Inferior parietal cortex (tissue), 1 donor: ENCODE data around the gene PLIN3.
"Not testable (repeated sequence)": the region's sequence is repeated elsewhere in the genome, so short reads cannot be mapped to it uniquely, and the experiment has no call there.

Source experiments
- DNase-seq: peaks from one replicate; pipeline ENCODE4 v3.0.0-alpha.2; 2016; ENCODE audit errors: extremely low spot score

Gene PLIN3

DNA sequence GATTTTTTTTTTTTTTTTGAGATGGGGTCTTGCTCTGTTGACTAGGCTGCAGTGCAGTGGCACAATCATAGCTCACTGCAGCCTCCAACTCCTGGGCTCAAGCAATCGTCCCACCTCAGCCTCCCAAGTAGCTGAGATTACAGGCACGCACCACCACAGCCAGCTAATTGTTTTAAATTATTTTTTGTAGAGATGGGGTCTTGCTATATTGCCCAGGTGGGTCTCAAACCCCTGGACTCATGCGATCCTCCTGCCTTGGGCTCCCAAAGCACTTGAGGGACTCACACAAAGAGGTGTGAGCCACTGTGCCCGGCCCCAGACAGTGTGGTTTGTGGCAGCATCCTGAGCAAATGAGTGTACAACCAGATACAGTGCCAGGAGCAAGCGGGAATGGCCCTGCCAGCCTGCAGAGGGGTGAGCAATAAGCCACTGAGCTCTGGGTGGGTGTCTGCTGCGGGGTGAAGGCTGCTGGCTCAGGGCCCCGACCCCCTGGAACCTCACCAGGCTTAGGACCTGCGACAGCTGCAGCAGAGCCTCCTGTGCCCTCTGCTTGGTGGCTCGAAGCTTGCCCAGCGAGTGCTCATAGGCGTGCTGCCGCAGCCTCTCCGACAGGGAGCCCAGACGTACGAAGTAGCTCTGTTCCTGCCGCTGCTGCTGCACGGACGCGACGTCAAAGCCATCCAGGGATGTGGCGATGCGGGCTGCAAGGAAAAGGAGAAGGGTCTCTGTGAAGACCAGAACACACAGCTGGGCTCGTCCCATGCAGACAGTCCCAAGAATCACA, 20.1 kb downstream of the PLIN3 start:
- DNase-seq: no peak

DNA sequence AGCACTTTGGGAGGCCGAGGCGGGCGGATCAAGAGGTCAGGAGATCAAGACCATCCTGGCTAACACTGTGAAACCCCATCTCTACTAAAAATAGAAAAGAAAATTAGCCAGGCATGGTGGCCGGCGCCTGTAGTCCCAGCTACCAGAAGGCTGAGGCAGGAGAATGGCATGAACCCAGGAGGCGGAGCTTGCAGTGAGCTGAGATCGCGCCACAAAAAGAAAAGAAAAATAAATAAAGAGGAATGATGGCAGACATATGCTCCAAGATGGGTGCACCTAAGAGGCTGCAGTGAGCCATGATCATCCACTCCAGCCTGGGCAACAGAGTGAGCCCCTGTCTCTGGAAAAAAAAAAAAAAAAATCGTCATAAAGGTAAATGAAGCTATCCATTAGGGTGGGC, 21.5 kb downstream of the PLIN3 start:
- not testable (repeated sequence) for DNase-seq

DNA sequence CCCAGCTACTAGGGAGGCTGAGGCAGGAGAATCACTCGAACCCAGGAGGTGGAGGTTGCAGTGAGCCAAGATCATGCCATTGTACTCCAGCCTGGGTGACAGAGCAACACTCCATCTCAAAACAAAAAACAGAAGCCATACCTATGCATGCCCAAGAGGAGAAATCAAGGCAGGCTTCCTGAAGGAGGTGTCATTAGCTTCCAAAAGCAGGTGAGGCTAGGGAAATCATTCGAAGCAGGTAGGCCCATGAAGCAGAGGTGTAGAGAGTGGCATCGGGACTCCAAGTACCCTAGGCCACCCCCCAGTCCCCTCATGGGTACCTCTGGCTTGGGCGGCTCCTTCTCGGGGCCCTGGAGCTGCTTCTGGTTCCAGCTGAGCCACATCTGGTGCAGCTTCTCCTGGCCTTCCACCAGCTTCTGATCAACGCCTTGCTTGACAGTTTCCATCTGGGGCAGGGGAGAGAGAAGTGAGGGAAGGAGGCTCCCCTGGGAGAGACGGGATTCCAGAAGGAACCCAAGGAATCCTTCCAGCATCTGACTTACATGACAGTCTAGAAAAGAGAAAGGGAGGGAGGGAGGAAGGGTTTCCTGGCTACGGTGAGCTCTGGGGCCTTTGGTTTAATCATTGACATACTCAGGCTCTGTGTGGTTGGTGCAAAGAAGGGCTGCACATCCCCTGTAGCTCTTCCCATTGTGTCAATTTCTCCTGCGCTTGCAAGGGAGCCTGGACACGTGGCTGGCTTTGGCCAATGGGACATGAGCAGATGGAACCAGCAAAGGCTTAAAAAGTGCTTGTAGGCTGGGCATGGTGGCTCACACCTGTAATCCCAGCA, 22.9 kb downstream of the PLIN3 start:
- DNase-seq: no peak

DNA sequence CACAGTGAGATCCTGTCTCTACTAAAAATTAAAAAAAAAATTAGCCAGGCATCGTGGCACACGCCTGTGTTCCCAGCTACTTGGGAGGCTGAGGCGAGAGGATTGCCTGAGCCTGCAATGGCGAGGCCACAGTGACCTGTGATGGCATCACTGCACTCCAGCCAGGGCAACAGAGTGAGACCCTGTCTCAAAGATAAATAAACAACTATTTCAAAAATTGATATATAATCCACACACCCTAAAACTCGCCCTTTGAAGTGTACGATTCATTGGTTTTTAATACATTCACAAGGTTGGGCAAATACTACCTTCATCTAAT, 23.9 kb downstream of the PLIN3 start:
- DNase-seq: no peak

DNA sequence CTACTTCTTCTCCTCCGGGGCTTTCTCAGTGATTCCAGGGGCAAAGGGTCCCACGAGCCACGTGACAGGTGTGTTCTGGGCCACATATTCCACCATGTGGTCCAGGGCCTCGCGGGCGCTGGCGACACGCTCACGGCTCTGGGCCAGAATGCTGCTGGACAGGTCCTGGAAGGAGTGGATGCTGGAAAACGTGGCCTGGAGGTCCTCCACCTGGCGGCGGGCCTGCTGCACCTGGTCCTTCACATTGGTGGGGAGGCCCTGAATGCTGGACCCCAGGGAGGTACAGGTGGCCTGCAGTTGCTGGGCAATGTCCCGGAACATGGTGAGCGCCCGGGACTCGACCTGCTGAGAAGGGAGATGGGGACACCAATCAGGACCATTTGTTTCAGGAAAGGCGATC, 28.3 kb downstream of the PLIN3 start:
- no peak for DNase-seq

DNA sequence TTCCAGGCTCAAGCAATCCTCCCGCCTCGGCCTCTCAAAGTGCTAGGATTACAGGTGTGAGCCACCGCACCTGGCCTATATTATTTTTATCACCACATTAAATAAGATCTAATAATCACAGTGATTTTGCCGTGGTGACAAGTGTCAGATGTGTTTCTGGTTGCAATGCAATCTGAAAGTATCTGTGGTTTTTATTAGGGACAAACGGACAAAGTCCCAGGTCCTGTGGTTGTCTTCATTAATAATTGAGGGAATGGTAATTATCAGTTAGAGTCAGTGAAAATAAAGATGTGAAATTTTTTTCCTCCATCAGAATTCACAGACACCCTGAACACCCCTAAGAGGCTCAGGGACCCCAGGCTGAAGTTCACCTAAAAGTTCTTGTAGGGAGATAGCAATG, 34.7 kb downstream of the PLIN3 start:
- no peak for DNase-seq

DNA sequence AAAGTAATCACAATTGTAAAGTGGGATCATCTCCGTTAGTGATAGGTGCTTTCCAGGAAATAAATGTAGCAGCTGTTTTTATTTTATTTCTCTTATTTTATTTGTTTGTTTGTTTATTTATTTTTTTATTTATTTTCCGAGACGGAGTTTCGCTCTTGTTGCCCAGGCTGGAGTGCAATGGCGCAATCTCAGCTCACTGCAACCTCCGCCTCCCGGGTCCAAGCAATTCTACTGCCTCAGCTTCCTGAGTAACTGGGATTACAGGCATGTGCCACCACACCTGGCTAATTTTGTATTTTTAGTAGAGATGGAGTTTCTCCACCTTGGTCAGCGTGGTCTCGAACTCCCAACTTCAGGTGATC, 35.5 kb downstream of the PLIN3 start:
- DNase-seq: not testable (repeated sequence)

DNA sequence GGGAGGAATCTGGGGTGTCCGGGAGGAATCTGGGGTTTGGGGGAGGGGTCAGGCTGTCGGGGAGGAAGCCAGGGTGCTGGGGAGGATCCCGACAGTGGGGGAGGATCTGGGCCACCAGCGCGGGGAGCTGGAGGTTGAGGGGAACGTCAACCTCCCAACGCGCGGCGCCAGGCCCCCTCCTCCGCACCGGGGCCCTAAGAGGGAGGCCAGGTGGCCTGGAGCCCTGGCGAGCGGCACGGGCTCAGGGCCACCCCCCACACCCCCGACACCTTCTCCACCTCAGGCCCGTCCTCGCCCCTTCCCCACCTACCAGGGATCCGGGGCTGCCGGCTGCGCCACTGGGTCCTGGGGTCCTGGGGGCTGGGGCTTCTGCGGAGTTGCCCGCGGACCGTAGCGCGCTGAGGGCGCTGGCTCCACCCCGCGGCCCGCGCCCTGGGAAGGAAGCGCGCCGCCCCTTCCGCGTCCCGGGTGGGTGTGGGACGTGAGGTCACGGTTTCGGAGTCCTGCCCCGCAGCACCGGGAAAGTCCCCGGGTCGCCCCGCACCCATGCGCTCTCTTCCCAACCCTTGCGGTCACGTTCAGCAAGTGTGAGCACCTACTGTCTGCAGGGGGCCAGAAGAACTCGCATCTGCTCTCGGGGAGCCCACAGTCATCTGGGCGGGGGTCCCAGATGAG, 36.0 kb downstream of the PLIN3 start, which contains the start of gene TICAM1:
Gene TICAM1 (minus strand): TSS at position 409 of the 675 bp plus-strand sequence. CDS start 13,335 bp downstream, outside the sequence.
- DNase-seq: peak; percentile 37

DNA sequence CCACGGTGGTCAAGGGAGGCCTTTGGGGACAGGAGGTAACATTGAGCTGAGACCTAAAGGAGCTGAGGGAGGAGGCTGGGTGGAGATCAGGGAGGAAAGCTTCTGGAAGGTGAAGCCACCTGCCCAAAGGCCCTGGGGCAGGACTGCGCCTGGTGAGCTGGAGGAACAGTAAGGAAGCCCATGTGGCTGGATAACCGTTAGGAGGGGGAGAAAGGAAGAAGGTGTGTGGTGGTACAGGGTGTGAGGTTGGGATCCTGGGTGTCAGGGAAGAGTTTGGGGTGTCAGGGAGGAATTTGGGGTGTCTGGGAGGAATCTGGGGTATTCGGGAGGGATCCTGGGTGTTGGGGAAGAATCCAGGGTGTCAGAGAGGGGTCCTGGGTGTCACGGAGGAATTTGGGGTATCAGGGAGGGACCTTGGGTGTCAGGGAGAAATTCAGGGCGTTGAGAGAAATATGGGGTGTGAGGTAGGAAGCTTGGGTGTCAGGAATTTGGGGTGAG, 36.6 kb downstream of the PLIN3 start:
- no peak for DNase-seq

DNA sequence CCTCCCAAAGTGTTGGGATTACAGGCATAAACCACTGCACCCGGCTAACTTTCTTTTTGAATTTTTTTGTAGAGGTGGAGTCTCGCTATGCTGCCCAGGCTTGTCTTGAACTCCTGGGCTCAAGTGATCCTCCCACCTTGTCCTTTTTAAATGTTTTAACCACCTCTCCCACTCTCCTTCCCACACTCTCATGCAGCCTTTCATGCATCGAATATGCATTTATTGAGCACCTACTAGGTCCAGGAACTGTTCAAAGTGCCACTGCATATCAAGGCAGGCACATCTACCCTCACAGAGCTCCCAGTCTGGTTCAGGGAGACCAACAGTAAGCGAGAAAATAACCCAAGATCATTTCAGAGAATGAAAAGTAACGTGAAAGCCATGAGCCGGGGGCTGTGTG, 37.1 kb downstream of the PLIN3 start:
- no peak for DNase-seq

DNA sequence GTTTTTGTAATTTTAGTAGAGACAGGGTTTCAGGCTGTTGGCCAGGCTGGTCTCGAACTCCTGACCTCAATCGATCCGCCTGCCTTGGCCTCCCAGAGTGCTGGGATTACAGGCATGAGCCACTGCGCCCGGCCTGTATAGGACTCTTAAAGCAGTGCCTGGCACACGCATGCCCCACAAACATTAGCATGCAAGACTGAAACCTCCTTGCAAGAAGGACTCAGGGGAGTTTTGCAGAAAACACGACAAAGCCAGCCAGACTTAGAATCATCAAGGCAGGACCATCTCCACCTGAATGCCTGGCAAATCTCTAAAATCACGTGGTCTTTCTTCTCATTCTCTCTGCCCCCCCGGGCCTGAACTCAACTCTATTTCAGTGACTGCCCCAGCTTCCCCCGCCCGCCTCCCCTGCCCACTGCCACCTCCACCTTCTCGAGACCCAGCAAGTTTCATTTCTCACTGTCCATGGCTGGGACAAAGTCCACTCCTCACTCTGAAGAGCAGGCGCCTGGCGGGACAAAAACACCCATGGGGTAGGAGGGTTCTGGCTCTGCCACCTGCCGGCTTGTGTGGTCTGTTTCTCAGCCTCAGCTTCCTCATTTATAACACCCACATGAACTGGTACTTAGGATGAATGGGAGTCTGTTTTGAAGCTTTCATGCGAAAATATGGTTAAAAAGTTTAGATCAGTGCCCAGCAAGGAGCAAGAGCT, 38.3 kb downstream of the PLIN3 start:
- peak; percentile 20 for DNase-seq

DNA sequence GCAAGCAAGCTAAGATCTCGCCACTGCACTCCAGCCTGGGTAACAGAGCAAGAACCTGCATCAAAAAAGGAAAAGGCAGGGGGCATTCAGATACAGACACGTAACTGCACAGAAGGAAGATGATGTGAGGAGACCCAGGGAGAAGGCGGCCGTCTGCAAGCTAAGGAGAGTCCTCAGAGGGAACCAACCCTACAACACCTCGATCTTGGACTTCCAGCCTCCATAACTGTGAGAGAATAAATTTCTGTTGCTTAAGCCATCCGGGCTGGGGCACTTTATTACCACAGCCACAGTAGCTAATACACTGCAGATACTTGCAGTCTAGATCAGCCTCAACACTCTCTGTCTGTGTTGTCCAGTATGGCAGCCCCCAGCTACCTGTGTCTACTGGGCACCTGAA, 43.9 kb downstream of the PLIN3 start:
- DNase-seq: no peak

DNA sequence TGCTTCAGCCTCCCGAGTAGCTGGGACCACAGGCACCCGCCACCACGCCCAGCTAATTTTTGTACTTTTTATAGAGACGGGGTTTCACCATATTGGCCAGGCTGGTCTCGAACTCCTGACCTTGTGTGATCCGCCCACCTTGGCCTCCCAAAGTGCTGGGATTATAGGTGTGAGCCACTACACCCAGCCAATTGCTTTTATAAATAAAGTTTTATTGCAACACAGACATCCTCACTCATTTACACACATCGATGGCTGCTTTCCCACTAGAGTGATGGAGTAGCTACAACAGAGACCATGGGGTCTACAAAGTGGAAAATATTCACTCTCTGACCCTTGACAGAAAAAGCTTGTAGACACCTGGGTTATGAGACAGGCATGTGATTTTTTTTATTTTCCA, 45.1 kb downstream of the PLIN3 start:
- not testable (repeated sequence) for DNase-seq

DNA sequence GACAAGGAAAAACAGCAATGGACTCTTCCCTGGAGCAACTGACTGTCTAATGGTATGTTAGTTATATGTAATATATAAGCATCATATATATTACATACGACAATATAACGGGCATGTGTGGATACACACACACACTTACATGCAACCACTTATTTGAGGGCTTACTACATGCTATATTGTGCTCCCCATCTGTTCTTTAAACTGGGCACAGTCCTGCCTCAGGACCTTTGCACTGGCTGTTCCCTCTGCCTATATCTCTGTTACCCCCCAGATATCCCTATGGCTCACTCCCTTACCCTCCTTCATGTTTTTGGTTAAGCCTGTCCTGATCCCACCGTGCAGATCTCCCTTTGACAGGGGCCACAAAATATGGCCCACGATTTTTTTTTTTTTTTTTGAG, 46.2 kb downstream of the PLIN3 start:
- no peak for DNase-seq

DNA sequence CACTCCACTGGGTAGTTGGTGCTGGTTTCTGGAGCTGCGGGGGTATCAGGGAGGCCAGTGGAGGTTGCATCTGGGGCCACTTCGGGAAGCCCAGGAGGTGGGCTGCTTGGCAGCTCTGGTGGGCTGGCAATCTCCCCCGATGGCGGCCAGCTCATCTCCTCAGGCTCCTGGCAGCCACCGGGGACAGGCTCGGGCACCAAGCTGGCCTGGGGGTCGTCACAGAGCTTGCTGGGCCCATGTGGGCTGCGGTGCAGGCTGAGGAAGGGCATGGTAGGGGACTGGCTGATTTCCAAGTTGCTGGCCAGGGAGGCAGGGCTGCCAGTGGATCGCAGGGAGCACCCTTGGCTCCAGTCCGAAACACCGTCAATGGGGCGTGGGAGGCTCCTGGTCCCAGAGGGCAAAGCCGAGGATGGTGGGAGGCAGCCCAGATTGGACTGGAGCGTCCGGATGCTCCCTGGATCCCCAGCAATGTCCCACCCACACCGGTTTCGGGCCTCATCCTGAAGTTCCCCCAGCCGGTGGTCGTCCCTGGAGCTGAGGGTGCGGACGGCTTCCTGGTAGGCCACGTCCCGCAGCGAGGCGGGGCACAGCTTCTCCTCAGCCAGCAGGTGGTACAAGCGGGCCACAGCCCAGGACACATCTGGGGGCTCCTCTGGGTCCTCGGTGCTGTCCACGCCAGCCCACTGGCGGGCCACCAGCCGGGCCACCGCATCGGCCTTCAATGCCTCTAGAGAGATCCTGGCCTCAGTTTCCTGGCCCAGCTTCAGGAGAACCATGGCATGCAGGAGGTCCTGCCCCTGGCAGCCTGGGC, 49.8 kb downstream of the PLIN3 start:
- no peak for DNase-seq

DNA sequence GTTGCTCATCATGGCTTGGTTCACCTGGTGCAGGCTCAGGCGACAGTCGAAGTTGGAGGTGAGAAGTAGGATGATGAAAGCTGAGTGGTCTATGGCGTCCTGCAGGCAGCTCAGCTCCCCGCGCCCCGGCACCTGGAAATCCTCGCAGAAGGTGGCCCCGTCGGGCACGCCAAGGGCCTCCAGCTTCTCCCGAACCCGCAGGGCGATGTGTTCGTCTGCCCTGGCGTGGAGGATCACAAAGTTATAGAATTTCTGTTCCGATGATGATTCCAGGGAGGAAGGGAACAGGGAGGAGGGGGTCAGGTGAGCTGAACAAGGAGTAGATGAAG, 50.6 kb downstream of the PLIN3 start:
- no peak for DNase-seq

DNA sequence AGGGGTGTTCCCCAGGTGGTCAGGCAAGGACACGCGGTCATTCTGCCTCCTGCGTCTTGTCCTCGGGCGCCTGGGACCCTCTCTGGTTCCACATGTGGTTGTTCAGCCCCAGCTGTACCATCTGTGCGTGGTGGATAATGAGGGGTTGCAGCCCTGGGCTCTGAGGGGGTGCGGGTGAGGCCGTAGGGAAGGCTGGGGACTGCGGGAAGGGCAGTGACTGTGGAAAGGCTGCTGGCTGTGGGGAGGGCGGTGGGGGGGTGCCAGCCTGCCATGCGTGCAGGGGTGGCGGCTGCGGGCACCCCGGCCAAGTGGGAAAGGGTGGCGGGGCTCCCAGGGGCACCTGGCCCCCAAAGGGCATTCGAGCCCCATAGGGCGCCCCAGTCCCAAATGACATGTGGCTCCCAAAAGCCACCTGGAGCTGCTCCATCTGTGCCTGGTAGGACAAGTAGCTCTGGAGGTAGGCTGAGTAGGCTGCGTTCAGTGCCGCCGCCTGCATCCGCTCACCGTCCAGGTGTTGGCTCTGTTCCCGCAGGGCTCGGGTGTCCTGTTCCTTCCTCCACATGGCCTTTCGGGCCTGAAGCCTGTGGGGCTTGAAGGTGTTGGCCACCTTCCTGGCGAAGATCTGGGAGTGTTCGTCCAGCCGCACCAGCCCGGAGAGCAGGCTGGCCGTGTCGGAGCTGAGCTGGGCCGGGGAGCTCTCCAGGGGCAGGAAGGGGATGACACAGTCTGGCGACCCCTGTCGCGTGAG, 51.1 kb downstream of the PLIN3 start:
- no peak for DNase-seq

DNA sequence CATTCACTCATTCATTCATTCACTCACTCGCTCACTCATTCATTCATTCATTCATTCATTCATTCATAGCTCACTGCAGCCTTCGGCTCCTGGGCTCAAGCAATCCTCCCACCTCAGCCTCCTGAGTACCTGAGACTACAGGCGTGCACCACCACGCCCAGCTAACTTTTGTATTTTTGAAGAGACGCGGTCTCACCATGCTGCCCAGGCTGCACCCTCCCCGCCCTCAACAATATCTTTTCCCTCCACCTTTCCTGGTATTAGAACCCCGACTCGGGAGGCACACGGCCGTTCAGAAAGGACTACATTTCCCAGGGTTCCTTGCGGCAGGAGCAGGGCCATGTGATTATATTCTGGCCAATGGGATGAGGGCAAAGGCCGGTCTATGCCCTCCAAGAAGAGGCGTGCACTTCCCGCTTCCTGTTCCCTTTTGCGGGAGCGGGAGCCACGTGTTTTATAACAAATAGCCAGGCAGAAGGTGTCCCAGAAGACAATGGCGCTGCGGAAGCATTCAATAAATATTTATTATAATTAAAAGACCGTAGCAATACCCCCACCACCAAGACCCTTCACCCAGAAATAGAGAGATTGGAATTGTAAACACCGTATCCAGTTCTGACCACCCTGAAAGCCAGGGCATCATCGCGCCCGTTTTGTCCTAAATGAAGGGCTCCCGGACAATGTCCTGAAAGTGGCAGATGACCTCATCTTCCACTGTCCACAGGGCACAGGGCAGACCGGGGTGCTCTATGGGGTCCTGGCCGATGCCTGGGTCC, 51.9 kb downstream of the PLIN3 start:
- peak; percentile 98 for DNase-seq

DNA sequence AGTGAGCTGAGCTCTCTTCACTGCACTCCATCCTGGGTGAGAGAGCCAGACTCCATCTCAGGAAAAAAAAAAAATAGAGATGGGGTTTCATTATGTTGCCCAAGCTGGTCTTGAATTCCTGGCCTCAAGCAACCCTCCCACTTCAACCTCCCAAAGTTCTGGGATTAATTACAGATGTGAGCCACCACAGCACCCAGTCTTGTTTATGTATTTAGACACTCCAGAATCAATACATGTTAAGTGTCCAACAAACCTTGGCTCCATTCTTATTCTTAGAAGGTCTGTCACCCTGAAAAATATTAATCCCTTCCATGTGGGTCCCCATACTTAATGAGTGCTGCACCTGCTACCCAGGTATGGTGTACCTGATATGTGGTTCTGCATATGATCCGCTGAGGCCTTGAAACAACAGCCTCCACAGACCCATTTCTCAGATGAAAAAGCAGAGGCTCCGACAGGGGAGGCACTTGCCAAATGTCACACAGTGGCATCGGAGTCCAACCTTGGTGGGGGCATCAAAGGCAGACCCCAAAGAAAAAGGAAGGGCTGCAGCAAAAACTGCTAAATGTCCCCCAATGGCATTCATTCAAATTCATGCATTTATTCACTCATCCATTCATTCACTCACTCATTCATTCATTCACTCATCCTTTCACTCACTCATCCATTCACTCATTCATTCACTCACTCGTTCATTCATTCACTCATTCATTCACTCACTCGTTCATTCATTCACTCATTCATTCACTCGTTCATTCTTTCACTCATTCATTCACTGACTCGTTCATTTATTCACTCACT, 52.6 kb downstream of the PLIN3 start:
- no peak for DNase-seq
